Fibroblast of lung (primary cell): ENCODE measurements around the gene SKP2.

Experiments used
- EZH2 ChIP-seq: IDR thresholded peaks from 2 replicates; pipeline ENCODE4 v1.5.1; 2012; ENCODE audit warnings: low read length, control low read depth, mild to moderate bottlenecking; ENCODE audit errors: missing control alignments
- TF ChIP-seq, protein P1 (sequence below), 2 donors: IDR thresholded peaks in 1 of 2; conservative IDR thresholded peaks in 1 of 2; 1 replicate in 1 of 2; 2 replicates in 1 of 2; pipeline ENCODE4 v1.5.1; 2011 to 2012; ENCODE audit warnings: low read length in 2 of 2, control low read depth in 1 of 2, inconsistent platforms in 1 of 2, low read depth in 1 of 2, mild to moderate bottlenecking in 1 of 2

DNA sequence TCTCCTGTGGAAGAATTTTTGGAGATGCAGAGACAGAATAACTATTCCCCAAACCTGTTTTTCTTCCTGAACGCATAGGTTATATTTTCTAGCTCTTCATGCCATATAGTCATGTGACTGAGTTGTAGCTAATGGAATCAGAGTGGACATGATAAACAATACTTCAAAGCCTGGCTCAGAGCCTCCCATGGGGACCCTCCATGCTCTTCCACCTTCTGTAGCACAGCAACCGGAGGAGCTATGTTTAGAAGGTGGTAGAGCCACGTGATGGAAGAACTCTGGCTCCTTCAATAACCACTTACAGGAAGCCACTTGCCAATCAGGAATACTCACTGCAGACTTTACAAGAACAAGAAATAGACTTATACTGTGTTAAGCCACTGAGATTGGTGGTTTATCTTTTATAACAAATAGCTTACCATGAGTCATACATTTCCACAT, 50.6 kb downstream of the SKP2 start:
- TF ChIP-seq, protein P1, sequence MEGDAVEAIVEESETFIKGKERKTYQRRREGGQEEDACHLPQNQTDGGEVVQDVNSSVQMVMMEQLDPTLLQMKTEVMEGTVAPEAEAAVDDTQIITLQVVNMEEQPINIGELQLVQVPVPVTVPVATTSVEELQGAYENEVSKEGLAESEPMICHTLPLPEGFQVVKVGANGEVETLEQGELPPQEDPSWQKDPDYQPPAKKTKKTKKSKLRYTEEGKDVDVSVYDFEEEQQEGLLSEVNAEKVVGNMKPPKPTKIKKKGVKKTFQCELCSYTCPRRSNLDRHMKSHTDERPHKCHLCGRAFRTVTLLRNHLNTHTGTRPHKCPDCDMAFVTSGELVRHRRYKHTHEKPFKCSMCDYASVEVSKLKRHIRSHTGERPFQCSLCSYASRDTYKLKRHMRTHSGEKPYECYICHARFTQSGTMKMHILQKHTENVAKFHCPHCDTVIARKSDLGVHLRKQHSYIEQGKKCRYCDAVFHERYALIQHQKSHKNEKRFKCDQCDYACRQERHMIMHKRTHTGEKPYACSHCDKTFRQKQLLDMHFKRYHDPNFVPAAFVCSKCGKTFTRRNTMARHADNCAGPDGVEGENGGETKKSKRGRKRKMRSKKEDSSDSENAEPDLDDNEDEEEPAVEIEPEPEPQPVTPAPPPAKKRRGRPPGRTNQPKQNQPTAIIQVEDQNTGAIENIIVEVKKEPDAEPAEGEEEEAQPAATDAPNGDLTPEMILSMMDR (conservative IDR thresholded peaks at IDR 0.05 in 1 of 2, IDR thresholded peaks at IDR 0.05 in 1 of 2; ENCODE audit: low read depth in 1 of 2, low read length in 2 of 2) = no peak
- no peak for TF ChIP-seq EZH2
